D721Med (cell line): ENCODE measurements around the gene ARL10.

Experiments
- DNase-seq: peaks from one replicate; pipeline ENCODE4 v3.0.0; 2011; ENCODE audit warnings: low spot score; ENCODE audit not compliant: insufficient read length
- FAIRE-seq: peaks from 2 replicates; lab custom pipeline; 2011; peaks lifted over from hg19 to GRCh38; lab: Jason Lieb, UNC
- CTCF ChIP-seq: IDR thresholded peaks from 2 replicates; pipeline ENCODE4 v1.5.1; 2012; ENCODE audit warnings: mild to moderate bottlenecking, control low read depth; ENCODE audit not compliant: insufficient read depth; ENCODE audit errors: missing control alignments

The ARL10 gene

GRCh38 chr5:176391479-176391878 is 26.2 kb downstream of the ARL10 start:
- FAIRE-seq (no peak), DNase-seq (no peak)
- TF ChIP-seq CTCF: no peak

- FAIRE-seq: no peak
- DNase-seq: no peak
- no peak for TF ChIP-seq CTCF
These were observed 26.7 kb downstream of the ARL10 start for GRCh38 chr5:176391999-176392398.

- FAIRE-seq (no peak), DNase-seq (no peak)
- no peak for TF ChIP-seq CTCF
These were observed 27.2 kb downstream of the ARL10 start for GRCh38 chr5:176392526-176392925.

- TF ChIP-seq CTCF: no peak
- DNase-seq (no peak), FAIRE-seq (no peak)
These were observed 28.8 kb downstream of the ARL10 start for GRCh38 chr5:176394096-176394495.

GRCh38 chr5:176394881-176395675 is 29.8 kb downstream of the ARL10 start:
- FAIRE-seq (no peak), DNase-seq (no peak)
- no peak for TF ChIP-seq CTCF

- FAIRE-seq (no peak), DNase-seq (no peak)
- no peak for TF ChIP-seq CTCF
These were observed 31.0 kb downstream of the ARL10 start for GRCh38 chr5:176396330-176396729.

GRCh38 chr5:176397736-176398420 is 32.6 kb downstream of the ARL10 start:
- DNase-seq (no peak), FAIRE-seq (no peak)
- no peak for TF ChIP-seq CTCF
